SK-N-SH treated with all-trans-retinoic acid at 6 μM for 48 hours (cell line): Measurements from ENCODE around the gene CCDC180.

Source experiments
- CSDC2 ChIP-seq: fragments of 250-450 bp; sonication (Bioruptor Pico); IDR thresholded peaks from 2 replicates; pipeline ENCODE4 v1.5.0; 2020; ENCODE audit warnings: mild to moderate bottlenecking, moderate library complexity
- ESRRG ChIP-seq: fragments of 250-450 bp; sonication (Bioruptor Pico); IDR thresholded peaks from 2 replicates; pipeline ENCODE4 v1.6.1; 2021; ENCODE audit warnings: mild to moderate bottlenecking
- GLIS3 ChIP-seq: fragments of 250-450 bp; sonication (Bioruptor Pico); IDR thresholded peaks from 2 replicates; pipeline ENCODE4 v1.5.0; 2020; ENCODE audit warnings: mild to moderate bottlenecking, moderate library complexity
- ZFP3 ChIP-seq: fragments of 250-450 bp; sonication (Bioruptor Pico); IDR thresholded peaks from 2 replicates; pipeline ENCODE4 v1.5.0; 2020; ENCODE audit warnings: mild to moderate bottlenecking, moderate library complexity
- ZFP30 ChIP-seq: fragments of 450-650 bp; formaldehyde crosslinking; IDR thresholded peaks from 2 replicates; pipeline ENCODE4 v1.5.0; 2022; ENCODE audit warnings: mild to moderate bottlenecking, moderate library complexity
- ZNF8 ChIP-seq: fragments of 450-650 bp; formaldehyde crosslinking; IDR thresholded peaks from 2 replicates; pipeline ENCODE4 v1.5.0; 2020; ENCODE audit warnings: mild to moderate bottlenecking, moderate library complexity

GRCh38 chr9:97284798-97285197 lies 22.7 kb upstream of the CCDC180 start:
- TF ChIP-seq ZNF8 (CRISPR knock-in tag) (no peak), CSDC2 (CRISPR knock-in tag) (no peak), ZFP30 (CRISPR knock-in tag) (no peak), ZFP3 (CRISPR knock-in tag) (no peak), GLIS3 (no peak), ESRRG (CRISPR knock-in tag) (no peak)
